H9 (cell line): ENCODE data around the gene SLC25A36. TPM values are rescaled to one million over a fixed set of nuclear protein-coding genes. Genes with fewer than 3 reads are reported as not detected.

ENCODE experiments used
- DNase-seq: peaks from one replicate; pipeline ENCODE4 v3.0.0-alpha.2; 2017
- H2AFZ ChIP-seq: one replicate; pipeline ENCODE4 v1.6.1; 2013; ENCODE audit warnings: mild to moderate bottlenecking, low read length, control low read depth, moderate library complexity
- H2AK5ac ChIP-seq: 2 replicates; pipeline ENCODE4 v1.6.1; 2013; ENCODE audit warnings: low read length, control low read depth, mixed read lengths; ENCODE audit not compliant: insufficient read length
- H2BK120ac ChIP-seq: one replicate; pipeline ENCODE4 v1.6.1; 2013; ENCODE audit warnings: low read depth, mild to moderate bottlenecking, low read length, control low read depth, inconsistent platforms; ENCODE audit not compliant: poor library complexity, severe bottlenecking
- H2BK12ac ChIP-seq: 2 replicates; pipeline ENCODE4 v1.6.1; 2013; ENCODE audit warnings: low read length, control low read depth, mixed read lengths, low read depth; ENCODE audit not compliant: insufficient read length
- H2BK15ac ChIP-seq: 2 replicates; pipeline ENCODE4 v1.6.1; 2013; ENCODE audit warnings: low read depth, low read length, control low read depth
- H2BK20ac ChIP-seq: one replicate; pipeline ENCODE4 v1.6.1; 2013; ENCODE audit warnings: low read depth, mild to moderate bottlenecking, low read length, control low read depth, inconsistent platforms; ENCODE audit not compliant: poor library complexity, severe bottlenecking
- H2BK5ac ChIP-seq: 2 replicates; pipeline ENCODE4 v1.6.1; 2013; ENCODE audit warnings: low read length, control low read depth, mixed read lengths; ENCODE audit not compliant: insufficient read length
- H3K14ac ChIP-seq: 2 replicates; pipeline ENCODE4 v1.6.1; 2013; ENCODE audit warnings: low read length, control low read depth; ENCODE audit not compliant: insufficient read depth
- H3K18ac ChIP-seq: 2 replicates; pipeline ENCODE4 v1.6.1; 2013; ENCODE audit warnings: low read depth, mild to moderate bottlenecking, mixed read lengths, low read length, control low read depth; ENCODE audit not compliant: insufficient read length
- H3K23ac ChIP-seq: 2 replicates; pipeline ENCODE4 v1.6.1; 2013; ENCODE audit warnings: low read length, control low read depth, mixed read lengths, low read depth; ENCODE audit not compliant: insufficient read length
- H3K23me2 ChIP-seq: 2 replicates; pipeline ENCODE4 v1.6.1; 2013; ENCODE audit warnings: low read depth, mild to moderate bottlenecking, mixed read lengths, low read length, control low read depth; ENCODE audit not compliant: insufficient read length, poor library complexity, severe bottlenecking
- H3K27ac ChIP-seq: 2 replicates; pipeline ENCODE4 v1.5.1; 2013; ENCODE audit warnings: low read length, control low read depth, mixed read lengths, low read depth; ENCODE audit not compliant: insufficient read length
- H3K27me3 ChIP-seq: 2 replicates; pipeline ENCODE4 v1.6.1; 2013; ENCODE audit warnings: low read length, control low read depth, inconsistent platforms; ENCODE audit not compliant: insufficient read depth
- H3K4ac ChIP-seq: 2 replicates; pipeline ENCODE4 v1.6.1; 2013; ENCODE audit warnings: low read depth, mild to moderate bottlenecking, control low read depth, inconsistent platforms, low read length, moderate library complexity
- H3K4me1 ChIP-seq: 2 replicates; pipeline ENCODE4 v1.6.1; 2013; ENCODE audit warnings: low read length, control low read depth, inconsistent platforms; ENCODE audit not compliant: insufficient read depth
- H3K4me2 ChIP-seq: 2 replicates; pipeline ENCODE4 v1.6.1; 2013; ENCODE audit warnings: low read length, control low read depth, mixed read lengths; ENCODE audit not compliant: insufficient read length, insufficient read depth
- H3K56ac ChIP-seq: 2 replicates; pipeline ENCODE4 v1.6.1; 2013; ENCODE audit warnings: low read depth, mild to moderate bottlenecking, mixed read lengths, low read length, control low read depth; ENCODE audit not compliant: insufficient read length
- H3K79me1 ChIP-seq: 2 replicates; pipeline ENCODE4 v1.6.1; 2013; ENCODE audit warnings: low read depth, mild to moderate bottlenecking, moderate library complexity, low read length, control low read depth, inconsistent platforms; ENCODE audit not compliant: insufficient read depth, poor library complexity, severe bottlenecking
- H3K79me2 ChIP-seq: 2 replicates; pipeline ENCODE4 v1.6.1; 2013; ENCODE audit warnings: low read length, control low read depth, inconsistent platforms; ENCODE audit not compliant: insufficient read depth
- H3K9ac ChIP-seq: 2 replicates; pipeline ENCODE4 v1.6.1; 2013; ENCODE audit warnings: low read length, control low read depth, mixed read lengths; ENCODE audit not compliant: insufficient read length; ENCODE audit errors: extremely low read depth
- H3K9me3 ChIP-seq: one replicate; pipeline ENCODE4 v1.6.1; 2013; ENCODE audit warnings: low read depth, low read length, inconsistent platforms; ENCODE audit not compliant: control insufficient read depth
- H3T11ph ChIP-seq: one replicate; pipeline ENCODE4 v1.6.1; 2013; ENCODE audit warnings: mild to moderate bottlenecking, low read length, control low read depth, inconsistent platforms
- H4K20me1 ChIP-seq: one replicate; pipeline ENCODE4 v1.6.1; 2013; ENCODE audit not compliant: control insufficient read depth, insufficient read length, insufficient read depth
- H4K5ac ChIP-seq: 2 replicates; pipeline ENCODE4 v1.6.1; 2013; ENCODE audit warnings: low read depth, mild to moderate bottlenecking, mixed read lengths, low read length, control low read depth; ENCODE audit not compliant: insufficient read length
- H4K8ac ChIP-seq: replicated peaks from 2 replicates; pipeline ENCODE4 v1.6.1; 2013; ENCODE audit warnings: low read length, control low read depth, mixed read lengths, low read depth; ENCODE audit not compliant: insufficient read length
- H4K91ac ChIP-seq: 2 replicates; pipeline ENCODE4 v1.6.1; 2013; ENCODE audit warnings: low read depth, mild to moderate bottlenecking, moderate library complexity, mixed read lengths, low read length, control low read depth; ENCODE audit not compliant: insufficient read length
- H3K27ac Mint-ChIP-seq, 3 experiments: 2 replicates in 2 of 3; 3 replicates in 1 of 3; pipeline ENCODE4 v1.8.0; 2020 to 2021; ENCODE audit warnings: mixed read lengths in 3 of 3, mild to moderate bottlenecking in 1 of 3, moderate library complexity in 1 of 3
- H3K27me3 Mint-ChIP-seq: 2 replicates; pipeline ENCODE4 v1.8.0; 2021; ENCODE audit warnings: low read depth, mild to moderate bottlenecking, moderate library complexity, mixed read lengths
- H3K36me3 Mint-ChIP-seq, 3 experiments: 2 replicates in 2 of 3; 3 replicates in 1 of 3; pipeline ENCODE4 v1.8.0; 2020 to 2021; ENCODE audit warnings: low read depth in 3 of 3, mixed read lengths in 3 of 3; ENCODE audit not compliant: insufficient read depth in 1 of 3
- H3K4me1 Mint-ChIP-seq, 2 experiments: 2 replicates each; pipeline ENCODE4 v1.8.0; 2020; ENCODE audit warnings: mixed read lengths in 2 of 2
- H3K4me3 Mint-ChIP-seq, 2 experiments: 2 replicates in 1 of 2; 3 replicates in 1 of 2; pipeline ENCODE4 v1.8.0; 2020 to 2021; ENCODE audit warnings: mild to moderate bottlenecking in 2 of 2, mixed read lengths in 2 of 2, moderate library complexity in 1 of 2
- H3K9me3 Mint-ChIP-seq, 2 experiments: 2 replicates in 1 of 2; 3 replicates in 1 of 2; pipeline ENCODE4 v1.8.0; 2020; ENCODE audit warnings: mild to moderate bottlenecking in 2 of 2, mixed read lengths in 2 of 2, moderate library complexity in 1 of 2
- CTCF ChIP-seq: fragments of 200-600 bp; sonication (generic); conservative IDR thresholded peaks from 3 replicates; pipeline ENCODE4 v1.8.0; 2021; ENCODE audit warnings: antibody characterized with exemption, mild to moderate bottlenecking
- WGBS: extraction: QIAGEN DNeasy Blood & Tissue Kit; methylation state at CpG from one replicate; pipeline ENCODE4 v1.1.7; 2013; ENCODE audit warnings: missing lambda C conversion rate, low lambda C conversion rate, mixed read lengths; ENCODE audit not compliant: insufficient read length; ENCODE audit errors: extremely low coverage; 5-methylcytosine and 5-hydroxymethylcytosine counted together
- total RNA-seq: library from RNA; stranded (reverse); gene quantifications from 2 replicates; pipeline ENCODE4 v1.2.1, GENCODE V29; 2021

SLC25A36 gene
- total RNA-seq, 1 experiment from 2014 or later: 70.0 TPM

GRCh38 chr3:140904521-140904920, 37.1 kb upstream of the SLC25A36 start:
- no peak overlapping the region for H2BK5ac ChIP-seq
- H3K23ac ChIP-seq: no peak overlapping the region
- H3K9ac ChIP-seq: no peak overlapping the region
- H3K27me3 ChIP-seq: no peaks in the 10 kb centered on the region
- H3K79me2 ChIP-seq: no peaks in the 10 kb centered on the region
- Mint-ChIP-seq H3K27ac (no peak overlapping the region), H3K36me3 (no peaks in the 10 kb centered on the region), H3K9me3 (no peaks in the 10 kb centered on the region), H3K4me1 (no peaks in the 10 kb centered on the region), H3K4me3 (no peak overlapping the region), H3K27me3 (peaks cover 4% of the 10 kb centered on the region; the same call in 1 of the 2 replicates)
- H3K4me1 ChIP-seq: no peaks in the 10 kb centered on the region
- H3K18ac ChIP-seq: no peak overlapping the region
- DNase-seq: no peak
- H2AFZ ChIP-seq: no peak overlapping the region
- no peak overlapping the region for H4K5ac ChIP-seq
- H3K4me2 ChIP-seq: no peak overlapping the region
- no peak overlapping the region for H2BK12ac ChIP-seq
- H3K9me3 ChIP-seq: no peaks in the 10 kb centered on the region
- H3K4ac ChIP-seq: no peak overlapping the region
- no peaks in the 10 kb centered on the region for H3K23me2 ChIP-seq
- no peaks in the 10 kb centered on the region for H4K20me1 ChIP-seq
- H3K27ac ChIP-seq: no peak overlapping the region
- H3T11ph ChIP-seq: no peak overlapping the region
- H4K8ac ChIP-seq: no peak overlapping the region
- H2AK5ac ChIP-seq: no peak overlapping the region
- WGBS: no CpG with 5 or more reads among the region's 1 CpG
- H2BK15ac ChIP-seq: no peak overlapping the region
- no peak for TF ChIP-seq CTCF
- H2BK120ac ChIP-seq: no peak overlapping the region
- H3K79me1 ChIP-seq: no peaks in the 10 kb centered on the region
- H2BK20ac ChIP-seq: no peak overlapping the region
- H3K14ac ChIP-seq: no peak overlapping the region
- no peak overlapping the region for H4K91ac ChIP-seq
- no peak overlapping the region for H3K56ac ChIP-seq
